ENCODE measurements around the gene ADSL. TPM values are rescaled to one million over a fixed set of nuclear protein-coding genes. Genes with fewer than 3 reads are reported as not detected.
A peak's percentile ranks its signal among the peaks of the same experiment; 100 is the strongest.

ADSL gene
- total RNA-seq, result 10 to 100 TPM; 63.9 to 64.5 TPM

- Histone ChIP-seq H3K9me3 (no peaks in the 10 kb centered on the region), H3K4me1 (replicated peaks) (peaks cover 4% of the 10 kb centered on the region), H3K27me3 (replicated peaks; ENCODE audit: insufficient read depth) (no peaks in the 10 kb centered on the region), H3K27ac (peak within 1 kb of the TSS; percentile 82 to 87), H3K36me3 (no peaks in the 10 kb centered on the region), H3K4me3 (peak within 1 kb of the TSS; percentile 67 to 88)
- intact Hi-C loops (cut with DNase I), result loop anchor here (1.0 to 10.0 kb wide), 5 partner anchors 69 to 812 kb away; partner anchors contain the start of genes RPS19BP1 and TNRC6B
- WGBS, result under 1% methylated on average over 65 of the region's 65 CpGs
- DNase-seq (ENCODE audit: low spot score), result peak; percentile 87
- TF ChIP-seq CTCF (IDR thresholded peaks at IDR 0.05), result peak in 2 of 4 experiments; percentile 15 to 20
- TF ChIP-seq POLR2A (IDR thresholded peaks at IDR 0.05), result peak; percentile 46
- TF ChIP-seq POLR2AphosphoS5 (IDR thresholded peaks at IDR 0.05), result peak; percentile 92
Measured at GRCh38 chr22:40346185-40347118, at the start of gene ADSL. Gene ADSL, plus strand, starts transcription at chr22:40346500. Its CDS starts 59 bp downstream, at chr22:40346559.

- no peaks in the 10 kb centered on the region for H3K4me1 ChIP-seq (replicated peaks)
- DNase-seq (ENCODE audit: low spot score), result no peak
- H3K4me3 ChIP-seq, result no peak overlapping the region
- intact Hi-C loops (cut with DNase I), result no loop called here
- H3K27ac ChIP-seq, result no peak overlapping the region
- H3K9me3 ChIP-seq, result no peaks in the 10 kb centered on the region
- peaks cover 0 to 9% of the 10 kb centered on the region in 2 donors for H3K36me3 ChIP-seq
- no peaks in the 10 kb centered on the region for H3K27me3 ChIP-seq (replicated peaks; ENCODE audit: insufficient read depth)
- no peak for TF ChIP-seq CTCF (IDR thresholded peaks at IDR 0.05)
- TF ChIP-seq POLR2A (IDR thresholded peaks at IDR 0.05), result no peak
- TF ChIP-seq POLR2AphosphoS5 (IDR thresholded peaks at IDR 0.05), result no peak
Measured at GRCh38 chr22:40300316-40300715, 46.0 kb upstream of the ADSL start.

- no peak for DNase-seq (ENCODE audit: low spot score)
- no peaks in the 10 kb centered on the region for H3K27me3 ChIP-seq (replicated peaks; ENCODE audit: insufficient read depth)
- H3K27ac ChIP-seq, result no peak overlapping the region
- no peaks in the 10 kb centered on the region for H3K4me1 ChIP-seq (replicated peaks)
- intact Hi-C loops (cut with DNase I), result no loop called here
- WGBS, result 97% methylated on average over 11 of the region's 11 CpGs
- H3K9me3 ChIP-seq, result no peaks in the 10 kb centered on the region
- peaks cover 0 to 9% of the 10 kb centered on the region in 2 donors for H3K36me3 ChIP-seq
- no peak for TF ChIP-seq POLR2AphosphoS5 (IDR thresholded peaks at IDR 0.05)
- TF ChIP-seq CTCF (IDR thresholded peaks at IDR 0.05), result no peak
- TF ChIP-seq POLR2A (IDR thresholded peaks at IDR 0.05), result no peak
- H3K4me3 ChIP-seq, result no peak overlapping the region
Measured at GRCh38 chr22:40300884-40301672, 45.2 kb upstream of the ADSL start.

- TF ChIP-seq POLR2AphosphoS5 (IDR thresholded peaks at IDR 0.05) (no peak), POLR2A (IDR thresholded peaks at IDR 0.05) (no peak)
- WGBS, result 96% methylated on average over 11 of the region's 11 CpGs
- H3K4me3 ChIP-seq, result no peak overlapping the region
- H3K27ac ChIP-seq, result no peak overlapping the region
- intact Hi-C loops (cut with DNase I), result no loop called here
- H3K4me1 ChIP-seq (replicated peaks), result no peaks in the 10 kb centered on the region
- peaks cover 0 to 9% of the 10 kb centered on the region in 2 donors for H3K36me3 ChIP-seq
- no peaks in the 10 kb centered on the region for H3K27me3 ChIP-seq (replicated peaks; ENCODE audit: insufficient read depth)
- H3K9me3 ChIP-seq, result no peaks in the 10 kb centered on the region
- no peak for DNase-seq (ENCODE audit: low spot score)
Measured at GRCh38 chr22:40302149-40302548, 44.2 kb upstream of the ADSL start.

GRCh38 chr22:40305625-40306024 is 40.7 kb upstream of the ADSL start:
- intact Hi-C loops (cut with DNase I), result loop anchor here (5.0 kb wide), 1 partner anchor 128 kb away; the partner anchor contains the start of gene TNRC6B
- H3K27me3 ChIP-seq (replicated peaks; ENCODE audit: insufficient read depth), result no peaks in the 10 kb centered on the region
- H3K9me3 ChIP-seq, result no peaks in the 10 kb centered on the region
- WGBS, result 98% methylated on average over 5 of the region's 5 CpGs
- no peaks in the 10 kb centered on the region for H3K4me1 ChIP-seq (replicated peaks)
- H3K4me3 ChIP-seq, result no peak overlapping the region
- peaks cover 0 to 8% of the 10 kb centered on the region in 2 donors for H3K36me3 ChIP-seq
- TF ChIP-seq POLR2AphosphoS5 (IDR thresholded peaks at IDR 0.05), result no peak
- no peak for TF ChIP-seq CTCF (IDR thresholded peaks at IDR 0.05)
- H3K27ac ChIP-seq, result no peak overlapping the region
- DNase-seq (ENCODE audit: low spot score), result no peak
